GM23338 (cell line): Measurements from ENCODE around the gene ERMP1. TPM values are rescaled to one million over a fixed set of nuclear protein-coding genes. Genes with fewer than 3 reads are reported as not detected.

ENCODE experiments used
- ATAC-seq: fragments of 200-7000 bp; cut with Tn5 transposase; 3 replicates; pipeline ENCODE4 v1.9.1; 2020
- DNase-seq: peaks from one replicate; pipeline ENCODE4 v3.0.0-alpha.2; 2015; ENCODE audit warnings: low spot score
- H2AFZ ChIP-seq: fragments of 200-600 bp; sonication (generic); 2 replicates; pipeline ENCODE4 v1.8.0; 2016; ENCODE audit warnings: antibody characterized with exemption, mild to moderate bottlenecking, moderate library complexity
- H3F3A ChIP-seq: fragments of 200-600 bp; sonication (generic); replicated peaks from 2 replicates; pipeline ENCODE4 v1.8.0; 2017; ENCODE audit warnings: antibody characterized with exemption, mixed run types, low read depth
- H3K27ac ChIP-seq: fragments of 200-600 bp; sonication (generic); 2 replicates; pipeline ENCODE4 v1.6.1; 2016; ENCODE audit warnings: low read depth
- H3K27me3 ChIP-seq: fragments of 200-600 bp; sonication (generic); 2 replicates; pipeline ENCODE4 v1.8.0; 2016; ENCODE audit warnings: mild to moderate bottlenecking, mixed run types, moderate library complexity; ENCODE audit not compliant: insufficient read depth
- H3K36me3 ChIP-seq: fragments of 200-600 bp; sonication (generic); 2 replicates; pipeline ENCODE4 v1.8.0; 2016; ENCODE audit warnings: mild to moderate bottlenecking; ENCODE audit not compliant: insufficient read depth
- H3K4me1 ChIP-seq: fragments of 200-600 bp; sonication (generic); 2 replicates; pipeline ENCODE4 v1.8.0; 2016; ENCODE audit warnings: mild to moderate bottlenecking, moderate library complexity; ENCODE audit not compliant: insufficient read depth
- H3K4me2 ChIP-seq: fragments of 200-600 bp; sonication (generic); 2 replicates; pipeline ENCODE4 v1.7.1; 2017; ENCODE audit warnings: mixed run types
- H3K4me3 ChIP-seq: fragments of 200-600 bp; sonication (generic); 2 replicates; pipeline ENCODE4 v1.6.1; 2016; ENCODE audit warnings: mixed run types
- H3K79me2 ChIP-seq: fragments of 200-600 bp; sonication (generic); replicated peaks from 2 replicates; pipeline ENCODE4 v1.8.0; 2017; ENCODE audit warnings: mild to moderate bottlenecking; ENCODE audit not compliant: insufficient read depth
- H3K9me2 ChIP-seq: fragments of 200-600 bp; sonication (generic); 2 replicates; pipeline ENCODE4 v1.8.0; 2017; ENCODE audit not compliant: insufficient read depth
- H4K20me1 ChIP-seq: fragments of 200-600 bp; sonication (generic); replicated peaks from 2 replicates; pipeline ENCODE4 v1.8.0; 2017; ENCODE audit warnings: mild to moderate bottlenecking; ENCODE audit not compliant: insufficient read depth
- H3K27ac Mint-ChIP-seq: 2 replicates; pipeline ENCODE4 v1.8.0; 2020; ENCODE audit warnings: inconsistent platforms, mild to moderate bottlenecking, moderate library complexity, mixed read lengths
- H3K27me3 Mint-ChIP-seq: 3 replicates; pipeline ENCODE4 v1.8.0; 2022; ENCODE audit warnings: low read depth, mild to moderate bottlenecking, moderate library complexity, mixed read lengths, inconsistent platforms; ENCODE audit not compliant: insufficient read depth, poor library complexity
- H3K36me3 Mint-ChIP-seq: 3 replicates; pipeline ENCODE4 v1.8.0; 2021; ENCODE audit warnings: low read depth, mild to moderate bottlenecking, inconsistent platforms, moderate library complexity, mixed read lengths
- H3K4me1 Mint-ChIP-seq: 3 replicates; pipeline ENCODE4 v1.8.0; 2020; ENCODE audit warnings: mild to moderate bottlenecking, inconsistent platforms, mixed read lengths
- H3K4me3 Mint-ChIP-seq: 3 replicates; pipeline ENCODE4 v1.8.0; 2021; ENCODE audit warnings: moderate library complexity, mild to moderate bottlenecking, inconsistent platforms, mixed read lengths
- H3K9me3 Mint-ChIP-seq: 3 replicates; pipeline ENCODE4 v1.8.0; 2020; ENCODE audit warnings: moderate library complexity, mild to moderate bottlenecking, inconsistent platforms, mixed read lengths
- CREB1 ChIP-seq: fragments of 250-450 bp; sonication (Bioruptor Pico); IDR thresholded peaks from 2 replicates; pipeline ENCODE4 v1.5.0; 2020; ENCODE audit warnings: low read depth, mild to moderate bottlenecking, moderate library complexity
- ETS1 ChIP-seq: IDR thresholded peaks from 2 replicates; pipeline ENCODE4 v1.6.1; 2016; ENCODE audit warnings: antibody characterized with exemption
- EZH2phosphoT487 ChIP-seq: fragments of 200-600 bp; sonication (generic); IDR thresholded peaks from one replicate; pipeline ENCODE4 v1.8.1; 2018; ENCODE audit warnings: antibody characterized with exemption; ENCODE audit not compliant: unreplicated experiment
- JUNB ChIP-seq: IDR thresholded peaks from one replicate; pipeline ENCODE4 v1.6.1; 2016; ENCODE audit warnings: antibody characterized with exemption; ENCODE audit not compliant: unreplicated experiment
- NANOG ChIP-seq: IDR thresholded peaks from 2 replicates; pipeline ENCODE4 v1.6.1; 2016; ENCODE audit warnings: antibody characterized with exemption, borderline replicate concordance
- POLR2AphosphoS5 ChIP-seq: IDR thresholded peaks from 2 replicates; pipeline ENCODE4 v1.6.1; 2016; ENCODE audit warnings: antibody characterized with exemption, low read depth
- REST ChIP-seq: IDR thresholded peaks from one replicate; pipeline ENCODE4 v1.6.1; 2018; ENCODE audit warnings: antibody characterized with exemption; ENCODE audit not compliant: unreplicated experiment
- STAT1 ChIP-seq: IDR thresholded peaks from one replicate; pipeline ENCODE4 v1.6.1; 2016; ENCODE audit warnings: antibody characterized with exemption; ENCODE audit not compliant: unreplicated experiment
- ZNF114 ChIP-seq: fragments of 250-450 bp; sonication (Bioruptor Pico); IDR thresholded peaks from 2 replicates; pipeline ENCODE4 v1.5.0; 2020; ENCODE audit warnings: mild to moderate bottlenecking, moderate library complexity
- ZNF331 ChIP-seq: fragments of 250-450 bp; sonication (Bioruptor Pico); IDR thresholded peaks from 2 replicates; pipeline ENCODE4 v1.5.0; 2020; ENCODE audit warnings: low read depth, mild to moderate bottlenecking, moderate library complexity
- ZNF462 ChIP-seq: fragments of 250-450 bp; sonication (Bioruptor Pico); IDR thresholded peaks from 2 replicates; pipeline ENCODE4 v1.5.0; 2020; ENCODE audit warnings: mild to moderate bottlenecking, moderate library complexity
- polyA plus RNA-seq: library from polyadenylated mRNA; unstranded; fragments of >200 nt; fragmentation: Nextera tagmentation; extraction: Ambion mirVana; gene quantifications from 2 replicates; pipeline ENCODE4 v1.2.1, GENCODE V29; 2016
- total RNA-seq: library from RNA; depleted of rRNA; stranded (reverse); fragments of >200 nt; shearing (Covaris generic); gene quantifications from 2 replicates; pipeline ENCODE4 v1.2.3, GENCODE V29; 2014

Gene ERMP1
- total and polyA plus RNA-seq, 2 experiments from 2014 or later, result 5.3 to 23.4 TPM

GRCh38 chr9:5853617-5854016 is 20.7 kb upstream of the ERMP1 start:
- H2AFZ ChIP-seq, result no peak overlapping the region
- no peaks in the 10 kb centered on the region for H3K4me1 Mint-ChIP-seq
- ATAC-seq, result no peak

More at GRCh38 chr9:5853617-5854016, 20.7 kb upstream of the ERMP1 start:
- Histone ChIP-seq H3K79me2 (no peaks in the 10 kb centered on the region), H4K20me1 (no peaks in the 10 kb centered on the region), H3K4me1 (no peaks in the 10 kb centered on the region), H3K4me3 (no peak overlapping the region), H3K4me2 (no peak overlapping the region), H3K9me2 (peaks cover 7% of the 10 kb centered on the region; the same call in 1 of the 2 replicates), H3F3A (no peaks in the 10 kb centered on the region), H3K27me3 (no peaks in the 10 kb centered on the region), H3K27ac (no peak overlapping the region), H3K36me3 (no peaks in the 10 kb centered on the region)
- Mint-ChIP-seq H3K27me3 (peaks cover 2% of the 10 kb centered on the region), H3K9me3 (no peaks in the 10 kb centered on the region), H3K36me3 (no peaks in the 10 kb centered on the region), H3K4me3 (no peak overlapping the region), H3K27ac (no peak overlapping the region)
- DNase-seq, result no peak
- TF ChIP-seq REST (no peak), POLR2AphosphoS5 (no peak), EZH2phosphoT487 (no peak), ZNF331 (no peak), ZNF462 (no peak), ETS1 (no peak), ZNF114 (CRISPR knock-in tag) (no peak), CREB1 (CRISPR knock-in tag) (no peak), NANOG (no peak), JUNB (no peak), STAT1 (no peak)
